HG03469 (cell line): ENCODE results near the gene ZNF750.

Experiments
- ATAC-seq: cut with Tn5 transposase; IDR thresholded peaks from one replicate; pipeline ENCODE4 v1.9.1; 2021; ENCODE audit warnings: mild to moderate bottlenecking, moderate library complexity, moderate number of reproducible peaks; ENCODE audit not compliant: unreplicated experiment

The ZNF750 gene

GRCh38 chr17:82839617-82840292 is at the start of gene ZNF750:
Gene ZNF750, minus strand, starts transcription at chr17:82840022. Its CDS starts 7,568 bp downstream, at chr17:82832454.
- ATAC-seq: no peak

- ATAC-seq: no peak
Observed at GRCh38 chr17:82888583-82889495, 49.0 kb upstream of the ZNF750 start.

DNA sequence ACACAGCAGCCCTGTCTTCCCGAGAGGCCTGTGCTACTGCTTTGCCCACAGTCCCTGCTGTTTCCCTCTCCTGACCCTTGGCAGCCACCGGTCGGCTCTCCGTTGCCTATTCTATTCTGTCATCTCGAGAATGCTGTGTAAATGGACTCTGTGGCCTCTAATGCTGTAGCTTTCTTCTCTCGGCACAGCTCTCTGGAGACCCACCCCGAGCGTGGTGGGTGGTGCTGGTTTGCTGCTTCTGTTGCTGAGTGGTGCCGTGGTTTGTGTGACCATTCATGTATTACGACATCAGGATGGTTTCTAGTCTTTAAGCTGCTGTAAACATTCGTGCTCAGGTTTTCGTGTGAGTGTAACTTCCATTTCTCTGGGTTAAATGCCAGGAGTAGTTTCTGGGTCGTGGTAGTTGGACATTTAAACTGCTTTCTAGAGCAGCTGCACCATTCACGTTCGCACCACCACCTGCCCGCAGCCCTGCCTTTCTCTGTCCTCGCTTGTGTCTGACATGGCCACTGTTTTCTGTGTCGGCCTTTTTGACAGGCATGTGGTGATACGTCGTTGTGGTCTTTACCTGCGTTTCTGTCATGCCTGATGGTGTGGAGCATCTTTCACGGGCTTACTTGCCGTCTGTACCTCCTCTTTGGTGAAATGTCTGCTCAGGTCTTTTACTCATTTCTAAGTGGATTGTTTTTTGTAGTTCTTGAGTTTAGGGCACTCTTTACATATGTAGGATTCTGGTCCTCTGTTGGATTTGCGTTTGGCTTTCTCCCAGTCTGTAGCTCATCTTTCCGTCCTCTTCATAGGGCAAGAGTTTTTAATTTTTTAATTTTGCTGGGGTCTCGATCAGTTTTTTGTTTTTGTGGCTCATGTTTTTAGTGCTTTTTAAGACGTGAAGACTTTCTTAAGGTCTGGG is 47.7 kb upstream of the ZNF750 start:
- no peak for ATAC-seq

DNA sequence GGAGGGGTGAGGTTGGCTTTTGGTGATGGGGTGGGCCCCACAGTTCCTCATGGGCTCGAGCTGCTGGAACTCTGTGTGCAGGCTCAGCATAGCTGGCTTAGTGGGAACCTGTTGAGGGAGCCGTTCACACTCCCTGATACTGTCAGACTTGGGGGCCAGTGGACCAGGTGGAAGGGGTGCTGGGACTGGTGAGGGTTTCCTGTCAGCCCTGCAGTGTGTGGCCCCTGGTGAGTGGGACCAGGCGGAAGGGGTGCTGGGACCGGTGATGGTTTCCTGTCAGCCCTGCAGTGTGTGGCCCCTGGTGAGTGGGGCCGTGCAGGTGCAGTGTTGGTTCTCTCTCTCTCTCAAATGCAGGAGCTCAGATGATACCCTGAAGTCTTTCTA is 45.1 kb upstream of the ZNF750 start:
- no peak for ATAC-seq

- ATAC-seq: no peak
Observed at GRCh38 chr17:82884341-82884969, 44.6 kb upstream of the ZNF750 start.

DNA sequence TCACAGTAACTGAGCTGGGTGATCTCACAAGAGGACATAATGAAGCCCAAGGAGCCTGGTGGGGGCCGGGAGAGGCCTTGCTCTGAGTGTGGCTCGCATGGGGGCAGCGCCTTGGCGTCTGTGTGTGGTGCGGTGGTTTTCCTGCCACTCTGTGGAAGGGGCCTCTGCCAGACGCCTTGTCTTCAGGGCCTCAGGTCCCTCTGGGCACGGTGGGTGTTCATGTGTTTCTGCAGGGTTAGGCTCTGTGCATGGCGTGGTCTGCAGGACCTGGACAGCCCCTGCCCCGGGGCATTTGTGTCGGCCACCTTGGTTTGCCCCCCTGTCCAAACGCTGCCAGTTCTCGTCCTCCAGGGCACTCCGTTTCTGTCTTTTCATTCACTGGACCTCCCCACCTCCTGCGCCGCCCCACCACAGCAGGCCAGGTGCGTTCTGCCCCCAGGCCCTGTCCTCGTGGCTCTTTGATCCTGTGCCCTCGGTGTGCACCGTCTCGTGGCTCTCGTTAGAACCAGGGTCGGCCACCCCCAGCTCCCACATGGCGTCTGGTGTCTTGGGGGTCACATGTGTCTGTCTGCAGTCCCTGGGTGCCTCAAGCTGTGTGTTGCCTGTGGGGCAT is 43.7 kb upstream of the ZNF750 start:
- ATAC-seq: no peak

- ATAC-seq: no peak
Observed at GRCh38 chr17:82882715-82883418, 43.0 kb upstream of the ZNF750 start.

DNA sequence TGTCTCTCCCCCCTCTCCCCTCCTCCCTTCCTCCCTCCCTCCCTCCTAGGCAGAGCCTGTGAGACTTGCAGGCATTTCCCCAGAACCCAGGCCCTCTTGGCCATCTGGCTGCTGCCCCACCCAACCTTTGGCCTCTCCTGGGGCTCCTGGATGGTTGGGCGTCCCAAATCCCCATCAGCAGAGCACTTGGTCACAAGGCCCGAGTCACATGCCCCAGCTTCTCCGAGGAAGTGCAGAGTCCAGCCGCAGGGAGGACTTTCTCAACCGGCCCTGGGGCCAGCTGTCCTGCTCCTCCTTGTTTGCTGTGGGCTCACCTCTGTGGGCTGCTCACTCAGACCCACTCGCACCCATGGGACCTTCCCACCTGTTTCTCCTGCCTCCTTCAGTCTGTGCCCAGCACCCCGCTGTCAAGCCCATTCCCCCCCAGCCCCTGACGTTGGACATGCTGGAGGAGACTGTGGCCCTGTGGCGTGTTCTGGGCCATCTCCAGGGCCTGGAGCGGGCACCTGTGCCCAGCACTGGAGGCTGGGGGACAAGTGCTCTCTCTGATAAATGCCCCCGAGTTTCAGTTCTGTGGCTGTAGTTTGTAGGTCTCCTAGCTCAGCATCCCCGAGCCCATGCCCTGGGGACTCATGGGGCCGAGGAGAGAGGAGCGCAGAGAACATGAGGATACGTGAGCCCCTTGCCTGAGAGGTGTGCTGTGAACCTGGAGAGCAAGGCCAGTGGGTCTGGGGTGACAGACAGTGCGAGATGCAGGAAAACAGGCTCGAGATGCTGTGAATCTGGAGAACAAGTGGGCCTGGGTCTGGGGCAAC is 42.3 kb upstream of the ZNF750 start:
- ATAC-seq: no peak

DNA sequence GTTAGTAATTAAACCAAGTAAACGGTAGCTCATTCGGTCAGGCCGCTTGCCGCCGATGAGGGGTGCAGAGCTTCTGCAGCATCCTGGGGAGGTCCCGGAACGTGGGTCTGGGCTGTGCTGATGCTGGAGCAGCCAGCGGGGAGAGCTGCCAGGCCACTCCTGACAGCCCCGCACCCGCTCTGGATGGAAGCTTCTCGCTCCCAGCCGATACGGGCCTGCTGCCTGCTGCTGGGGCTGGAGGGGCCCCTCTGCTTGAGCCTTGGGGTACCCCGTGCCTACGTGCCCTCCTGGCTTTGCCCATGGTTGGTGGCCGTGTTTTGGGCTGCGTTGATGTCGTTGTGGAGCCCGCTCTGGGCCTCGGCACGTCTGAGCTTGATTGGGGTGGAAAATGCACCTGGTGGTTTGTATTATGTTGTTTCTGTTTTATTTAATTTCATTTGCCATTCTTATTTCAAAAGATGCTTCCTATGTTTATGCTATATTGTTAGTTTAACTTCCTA is 41.6 kb upstream of the ZNF750 start:
- ATAC-seq: no peak

DNA sequence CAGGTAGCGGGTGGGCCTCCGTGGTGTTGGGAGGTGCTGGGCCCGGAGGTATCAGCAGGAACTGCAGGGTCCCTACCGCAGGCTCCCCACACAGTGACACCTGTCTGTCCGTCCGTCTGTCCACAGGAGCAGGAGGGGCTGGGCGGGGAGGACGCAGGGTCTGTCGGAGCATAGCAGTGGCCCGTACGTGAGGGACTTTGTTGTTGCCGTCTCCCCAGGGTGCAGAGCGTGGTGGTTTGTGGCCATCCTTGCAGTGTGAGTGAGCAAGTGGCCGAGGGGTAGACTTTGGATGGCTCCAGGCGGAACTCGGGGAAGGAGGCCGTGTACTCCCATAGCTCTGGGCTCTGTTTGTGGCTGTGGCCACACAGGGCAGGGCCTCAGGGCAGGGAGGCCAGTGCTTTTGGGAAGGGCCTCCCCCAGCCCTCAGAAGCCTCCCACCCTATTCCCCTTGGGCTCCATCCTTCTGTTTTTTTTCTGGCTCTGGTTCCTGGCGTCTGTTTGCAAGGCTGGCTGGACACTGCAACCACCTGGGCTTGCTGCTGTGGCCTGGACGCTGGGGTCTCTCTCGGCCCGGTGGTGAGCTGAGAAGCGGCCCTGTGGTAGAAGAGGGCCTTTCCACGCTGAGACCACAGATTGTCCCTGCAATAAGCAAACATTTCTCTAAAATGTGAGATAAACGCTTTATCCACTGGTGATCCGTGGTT is 41.0 kb upstream of the ZNF750 start:
- ATAC-seq: no peak

DNA sequence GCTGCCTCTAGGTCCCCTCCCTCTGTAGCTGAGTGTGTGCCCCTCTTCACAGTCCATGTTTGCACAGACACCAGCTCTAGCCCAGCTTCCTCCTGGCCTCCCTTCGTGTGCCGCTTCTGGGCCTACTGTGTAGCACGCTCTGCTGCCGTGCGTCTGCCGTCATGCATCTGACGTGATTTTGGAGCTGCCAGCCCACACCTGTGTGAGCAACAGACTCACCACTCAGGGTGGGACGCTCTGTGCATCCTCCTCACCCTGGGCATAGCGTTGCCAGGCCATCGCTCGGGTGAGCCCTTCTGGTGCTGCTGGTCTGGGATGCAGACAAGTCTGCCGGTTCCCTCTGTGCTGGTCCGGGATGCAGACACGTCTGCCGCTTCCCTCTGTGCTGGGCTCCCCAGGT is 39.4 kb upstream of the ZNF750 start:
- no peak for ATAC-seq

- ATAC-seq: no peak
Observed at GRCh38 chr17:82878527-82878926, 38.7 kb upstream of the ZNF750 start.

DNA sequence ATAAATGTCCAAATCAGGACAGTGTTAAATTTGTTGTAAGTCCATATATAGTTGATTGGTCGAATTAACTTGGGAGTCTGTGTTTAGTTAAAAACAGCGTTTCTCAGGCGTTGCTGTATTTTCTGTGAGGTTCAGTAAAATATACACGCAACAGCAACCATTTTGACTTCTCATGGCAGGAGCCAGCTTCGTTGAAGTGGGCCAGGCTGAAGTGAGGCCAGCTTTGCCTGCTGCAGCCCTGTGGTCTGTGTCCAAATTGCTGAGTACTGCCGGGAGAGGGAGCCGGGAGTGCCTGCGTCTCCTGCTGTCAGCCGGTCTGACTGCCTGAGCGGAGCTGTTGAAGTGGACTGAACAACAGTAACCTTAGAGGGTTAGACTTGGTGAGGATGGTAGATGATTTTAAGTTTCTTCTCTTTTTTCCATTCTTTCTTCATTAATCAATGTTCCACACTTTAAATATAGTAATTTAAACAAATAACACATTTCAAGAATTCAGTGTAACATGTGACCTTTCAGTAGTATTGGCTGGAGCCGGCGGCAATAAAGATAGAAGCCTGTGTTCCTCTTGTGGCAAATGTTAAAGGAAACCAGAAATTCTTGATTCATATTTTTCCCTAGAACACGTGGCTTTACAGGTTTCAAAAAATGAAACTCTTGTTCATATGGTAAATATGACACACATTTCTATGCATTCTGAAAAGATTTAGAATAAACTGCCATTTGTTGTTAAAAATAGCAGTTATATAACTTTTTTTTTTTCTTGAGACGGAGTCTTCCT is 37.0 kb upstream of the ZNF750 start:
- no peak for ATAC-seq

- no peak for ATAC-seq
Observed at GRCh38 chr17:82876149-82876548, 36.3 kb upstream of the ZNF750 start.

DNA sequence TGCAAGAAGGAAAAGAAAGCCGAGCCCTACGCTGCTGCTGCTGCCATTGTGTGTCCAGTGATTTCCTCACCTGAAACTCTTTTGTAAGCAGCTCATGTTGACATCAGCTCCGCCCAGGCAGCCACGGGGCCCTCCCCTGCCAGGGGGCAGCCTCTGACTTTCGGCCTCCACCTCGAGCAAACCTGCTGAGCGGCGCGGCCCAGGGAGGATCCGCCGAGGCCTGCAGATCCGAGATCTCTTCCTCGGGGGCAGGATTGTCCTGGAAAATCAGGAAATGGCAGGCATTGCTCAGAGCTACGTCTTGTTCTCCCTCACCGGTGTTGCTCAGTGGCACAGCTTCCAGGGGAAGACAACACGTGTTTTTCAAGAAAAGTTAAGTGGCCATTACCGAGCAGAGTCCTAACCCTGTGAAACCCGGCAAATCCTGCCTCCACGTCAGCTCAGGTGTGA is 35.6 kb upstream of the ZNF750 start:
- ATAC-seq: no peak

GRCh38 chr17:82874011-82874835 is 34.4 kb upstream of the ZNF750 start:
- no peak for ATAC-seq
